Calu3 (cell line): Measurements from ENCODE around the gene ELAVL1. TPM values are rescaled to one million over a fixed set of nuclear protein-coding genes. Genes with fewer than 3 reads are reported as not detected.

Source experiments
- BruUV-seq: library from RNA; stranded (reverse); fragments of 400-500 nt; replicated peaks from 2 replicates; lab custom pipeline; 2021; lab: Mats Ljungman, UMichigan
- CTCF ChIA-PET: fragments of 300-600 bp; sonication (Branson Sonifier 250); formaldehyde crosslinking; loops from one replicate; lab custom pipeline; 2022; ENCODE audit warnings: antibody characterized with exemption; lab: Charles Lee
- DNase-seq: peaks from one replicate; pipeline ENCODE4 v3.0.0; 2022
- H3K27ac Mint-ChIP-seq: one replicate; pipeline ENCODE4 v1.8.0; 2022; ENCODE audit warnings: mixed read lengths; ENCODE audit not compliant: unreplicated experiment
- H3K27me3 Mint-ChIP-seq: one replicate; pipeline ENCODE4 v1.8.0; 2022; ENCODE audit warnings: mixed read lengths; ENCODE audit not compliant: unreplicated experiment
- H3K36me3 Mint-ChIP-seq: one replicate; pipeline ENCODE4 v1.8.0; 2022; ENCODE audit warnings: mild to moderate bottlenecking, moderate library complexity, mixed read lengths; ENCODE audit not compliant: insufficient read depth, unreplicated experiment
- H3K4me1 Mint-ChIP-seq: one replicate; pipeline ENCODE4 v1.8.0; 2022; ENCODE audit warnings: mild to moderate bottlenecking, low read depth, mixed read lengths; ENCODE audit not compliant: unreplicated experiment
- H3K4me3 Mint-ChIP-seq: one replicate; pipeline ENCODE4 v1.8.0; 2022; ENCODE audit warnings: mild to moderate bottlenecking, low read depth, moderate library complexity, mixed read lengths; ENCODE audit not compliant: unreplicated experiment
- H3K9me3 Mint-ChIP-seq: one replicate; pipeline ENCODE4 v1.8.0; 2022; ENCODE audit warnings: low read depth, mixed read lengths; ENCODE audit not compliant: unreplicated experiment
- intact Hi-C: fragments of 100-400 bp; cut with micrococcal nuclease; formaldehyde crosslinking; loops from one replicate; pipeline ENCODE4 v1.10.0; 2022; ENCODE audit not compliant: unreplicated experiment
- total RNA-seq: library from RNA; stranded (reverse); gene quantifications from 2 replicates; pipeline ENCODE4 v1.2.3, GENCODE V29; 2022
- TF ChIP-seq, protein P1 (sequence below): fragments of 200-600 bp; IDR thresholded peaks from one replicate; pipeline ENCODE4 v1.8.0; 2022; ENCODE audit warnings: antibody characterized with exemption; ENCODE audit not compliant: unreplicated experiment

Gene ELAVL1
- total RNA-seq, 1 experiment from 2014 or later: 81.2 TPM

DNA sequence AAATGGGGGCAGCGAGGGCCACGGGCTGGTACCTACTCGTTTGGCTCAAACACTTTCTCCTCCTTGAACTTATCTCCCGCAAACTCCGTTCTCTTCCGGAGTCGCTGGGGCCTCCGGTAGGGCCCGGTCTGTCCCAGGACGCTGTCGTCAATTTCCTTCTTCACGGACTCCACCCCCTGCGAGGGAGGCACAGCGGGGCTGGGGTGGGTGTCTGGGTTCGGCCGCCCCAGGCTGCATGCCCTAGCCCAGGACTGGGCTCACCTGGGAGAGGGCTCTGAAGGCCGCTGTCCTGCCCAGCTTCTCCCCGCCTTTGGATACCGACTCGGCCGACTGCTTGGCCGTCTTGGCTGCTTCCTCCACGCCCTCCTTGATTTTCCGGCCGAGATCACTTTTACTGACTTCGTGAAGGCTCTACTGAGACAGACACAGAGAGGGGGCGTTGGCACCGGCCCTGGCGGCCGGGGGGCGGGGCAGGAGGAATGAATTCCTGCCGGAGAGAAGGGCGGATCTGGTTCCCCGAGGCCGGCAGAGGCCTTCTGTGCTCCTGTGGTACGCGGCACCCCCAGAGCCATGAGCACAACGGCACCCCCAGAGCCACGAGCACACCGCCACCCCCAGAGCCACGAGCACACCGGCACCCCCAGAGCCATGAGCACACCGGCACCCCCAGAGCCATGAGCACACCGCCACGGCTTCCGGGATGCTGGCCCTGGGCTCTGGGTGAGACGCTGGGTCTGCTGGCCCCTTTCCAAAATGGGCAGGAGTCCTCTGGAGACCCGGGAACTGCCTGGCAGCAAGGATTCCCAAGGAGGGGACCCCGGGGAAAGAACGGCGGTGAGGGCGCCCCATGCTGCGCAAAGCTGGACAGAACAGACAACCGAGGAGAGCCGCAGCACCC lies 71.4 kb downstream of the ELAVL1 start:
- no peaks in the 10 kb centered on the region for H3K27me3 Mint-ChIP-seq
- TF ChIP-seq, protein P1, sequence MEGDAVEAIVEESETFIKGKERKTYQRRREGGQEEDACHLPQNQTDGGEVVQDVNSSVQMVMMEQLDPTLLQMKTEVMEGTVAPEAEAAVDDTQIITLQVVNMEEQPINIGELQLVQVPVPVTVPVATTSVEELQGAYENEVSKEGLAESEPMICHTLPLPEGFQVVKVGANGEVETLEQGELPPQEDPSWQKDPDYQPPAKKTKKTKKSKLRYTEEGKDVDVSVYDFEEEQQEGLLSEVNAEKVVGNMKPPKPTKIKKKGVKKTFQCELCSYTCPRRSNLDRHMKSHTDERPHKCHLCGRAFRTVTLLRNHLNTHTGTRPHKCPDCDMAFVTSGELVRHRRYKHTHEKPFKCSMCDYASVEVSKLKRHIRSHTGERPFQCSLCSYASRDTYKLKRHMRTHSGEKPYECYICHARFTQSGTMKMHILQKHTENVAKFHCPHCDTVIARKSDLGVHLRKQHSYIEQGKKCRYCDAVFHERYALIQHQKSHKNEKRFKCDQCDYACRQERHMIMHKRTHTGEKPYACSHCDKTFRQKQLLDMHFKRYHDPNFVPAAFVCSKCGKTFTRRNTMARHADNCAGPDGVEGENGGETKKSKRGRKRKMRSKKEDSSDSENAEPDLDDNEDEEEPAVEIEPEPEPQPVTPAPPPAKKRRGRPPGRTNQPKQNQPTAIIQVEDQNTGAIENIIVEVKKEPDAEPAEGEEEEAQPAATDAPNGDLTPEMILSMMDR: no peak
- H3K9me3 Mint-ChIP-seq: no peaks in the 10 kb centered on the region
- H3K4me1 Mint-ChIP-seq: peaks cover 2% of the 10 kb centered on the region
- no peak overlapping the region for H3K27ac Mint-ChIP-seq
- no TSS peak for BruUV-seq
- intact Hi-C loops: no loop called here
- CTCF ChIA-PET: no interaction called here
- no peak overlapping the region for H3K4me3 Mint-ChIP-seq
- no peak for DNase-seq
- peaks cover 36% of the 10 kb centered on the region for H3K36me3 Mint-ChIP-seq

DNA sequence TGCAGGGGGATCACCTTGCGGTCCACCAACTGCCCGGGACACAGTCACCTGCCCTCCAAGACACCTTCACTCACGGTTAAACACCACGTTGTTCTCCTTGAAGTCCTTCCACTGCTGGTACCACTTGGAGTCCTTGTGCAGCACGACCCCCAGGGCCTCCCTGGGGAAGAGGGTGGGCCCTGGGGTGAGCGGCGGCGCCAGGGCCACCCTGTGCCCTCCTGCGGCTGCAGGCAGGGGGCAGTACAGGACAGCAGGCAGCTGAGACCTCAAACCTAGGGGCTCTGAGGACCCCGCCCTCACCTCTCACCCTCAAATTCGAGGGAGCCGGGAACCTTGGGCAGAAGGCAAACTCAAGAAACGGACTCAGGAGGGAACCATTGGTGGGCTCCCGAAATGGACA lies 72.0 kb downstream of the ELAVL1 start:
- BruUV-seq: no TSS peak
- H3K27me3 Mint-ChIP-seq: no peaks in the 10 kb centered on the region
- TF ChIP-seq, protein P1: no peak
- no peaks in the 10 kb centered on the region for H3K9me3 Mint-ChIP-seq
- intact Hi-C loops: no loop called here
- H3K4me3 Mint-ChIP-seq: no peak overlapping the region
- DNase-seq: no peak
- H3K36me3 Mint-ChIP-seq: peaks cover 43% of the 10 kb centered on the region
- peaks cover 8% of the 10 kb centered on the region for H3K4me1 Mint-ChIP-seq
- H3K27ac Mint-ChIP-seq: no peak overlapping the region
- CTCF ChIA-PET: no interaction called here

DNA sequence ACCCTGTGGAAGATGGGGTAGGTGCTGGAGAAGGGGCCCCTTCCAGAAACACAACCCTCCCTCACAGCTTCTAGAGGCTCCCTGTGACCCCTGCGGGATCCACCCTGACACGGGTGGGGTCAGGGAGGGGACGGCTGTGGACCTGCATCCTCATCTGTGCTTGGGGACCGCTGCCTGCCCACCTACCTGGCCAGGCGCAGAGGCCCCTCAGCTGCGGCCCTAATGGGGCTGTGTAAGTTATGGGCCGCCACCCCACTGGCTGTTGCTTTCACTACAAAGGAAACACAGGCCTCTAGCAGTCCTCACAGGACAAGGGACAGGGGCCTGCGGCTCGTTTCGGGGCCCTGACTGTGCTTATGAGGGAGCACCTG lies 72.5 kb downstream of the ELAVL1 start:
- intact Hi-C loops: no loop called here
- no peaks in the 10 kb centered on the region for H3K27me3 Mint-ChIP-seq
- BruUV-seq: no TSS peak
- peaks cover 48% of the 10 kb centered on the region for H3K36me3 Mint-ChIP-seq
- peaks cover 8% of the 10 kb centered on the region for H3K4me1 Mint-ChIP-seq
- H3K4me3 Mint-ChIP-seq: no peak overlapping the region
- no peak for DNase-seq
- TF ChIP-seq, protein P1: no peak
- CTCF ChIA-PET: no interaction called here
- H3K9me3 Mint-ChIP-seq: no peaks in the 10 kb centered on the region
- no peak overlapping the region for H3K27ac Mint-ChIP-seq

DNA sequence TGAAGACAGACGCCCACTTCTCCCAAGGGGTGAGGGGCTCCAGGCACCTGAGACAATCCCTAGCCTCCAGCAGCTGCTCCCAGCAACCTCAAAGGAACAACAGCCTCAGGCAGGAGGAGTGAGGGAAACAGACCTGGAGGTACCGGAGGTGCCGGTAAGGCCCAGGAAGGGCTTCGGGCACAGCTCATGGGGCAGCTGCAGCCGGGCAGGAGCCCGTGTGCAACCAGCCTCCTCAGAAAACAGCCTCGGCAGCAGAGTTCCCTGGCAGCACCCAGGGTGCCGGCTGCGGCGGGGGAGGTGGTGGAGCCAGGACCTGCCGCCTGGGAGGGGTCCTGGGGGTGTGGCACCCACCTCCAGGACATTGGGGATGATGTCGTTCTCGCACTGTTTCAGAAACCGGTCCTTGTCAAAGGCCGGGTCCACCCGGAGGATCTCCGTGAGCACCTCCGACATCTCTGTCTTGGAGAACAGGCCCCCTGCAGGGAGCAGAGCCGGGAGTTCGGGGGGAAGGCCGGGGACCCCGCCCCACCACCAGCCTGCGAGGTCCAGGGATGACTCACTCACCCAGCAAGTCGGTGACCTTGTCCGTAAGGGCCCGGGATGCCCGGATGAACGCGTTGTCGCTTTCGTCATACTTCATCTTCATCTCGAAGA lies 73.0 kb downstream of the ELAVL1 start:
- intact Hi-C loops: no loop called here
- Mint-ChIP-seq H3K36me3 (peaks cover 53% of the 10 kb centered on the region), H3K4me3 (no peak overlapping the region), H3K4me1 (peaks cover 8% of the 10 kb centered on the region), H3K27me3 (no peaks in the 10 kb centered on the region), H3K27ac (no peak overlapping the region), H3K9me3 (no peaks in the 10 kb centered on the region)
- no peak for DNase-seq
- TF ChIP-seq, protein P1: no peak
- CTCF ChIA-PET: no interaction called here
- BruUV-seq: no TSS peak
